Sigmoid colon (tissue), 4 donors: ENCODE measurements around the gene ZFYVE21.

Experiments used
- CTCF ChIP-seq, 4 experiments: fragments of 450-650 bp in 3 of 4; fragments of 200-600 bp in 1 of 4; IDR thresholded peaks; one replicate each; pipeline ENCODE4 v1.5.1; 2016 to 2019; ENCODE audit warnings: antibody characterized with exemption in 4 of 4, mild to moderate bottlenecking in 3 of 4, moderate library complexity in 2 of 4
- EP300 ChIP-seq, 4 donors: sonication (generic); formaldehyde crosslinking; IDR thresholded peaks; one replicate each; pipeline ENCODE4 v1.6.1; 2017; ENCODE audit warnings: antibody characterized with exemption in 4 of 4
- POLR2A ChIP-seq, 2 donors: fragments of 450-650 bp; IDR thresholded peaks; one replicate each; pipeline ENCODE4 v1.6.1; 2016; ENCODE audit warnings: antibody characterized with exemption in 2 of 2, mild to moderate bottlenecking in 2 of 2, moderate library complexity in 2 of 2
- POLR2AphosphoS5 ChIP-seq, 4 donors: sonication (generic); formaldehyde crosslinking; IDR thresholded peaks; one replicate each; pipeline ENCODE4 v1.6.1; 2017; ENCODE audit warnings: antibody characterized with exemption in 4 of 4

GRCh38 chr14:103668117-103668516, 47.5 kb upstream of the ZFYVE21 start:
- TF ChIP-seq POLR2A (IDR thresholded peaks at IDR 0.05) (no peak), CTCF (IDR thresholded peaks at IDR 0.05) (no peak), POLR2AphosphoS5 (IDR thresholded peaks at IDR 0.05) (no peak), EP300 (IDR thresholded peaks at IDR 0.05) (no peak)
